HG02870 (cell line): Measurements from ENCODE around the gene ZNF366.

Experiments
- ATAC-seq: cut with Tn5 transposase; IDR thresholded peaks from one replicate; pipeline ENCODE4 v1.9.1; 2021; ENCODE audit warnings: mild to moderate bottlenecking, moderate library complexity; ENCODE audit not compliant: unreplicated experiment

The ZNF366 gene

DNA sequence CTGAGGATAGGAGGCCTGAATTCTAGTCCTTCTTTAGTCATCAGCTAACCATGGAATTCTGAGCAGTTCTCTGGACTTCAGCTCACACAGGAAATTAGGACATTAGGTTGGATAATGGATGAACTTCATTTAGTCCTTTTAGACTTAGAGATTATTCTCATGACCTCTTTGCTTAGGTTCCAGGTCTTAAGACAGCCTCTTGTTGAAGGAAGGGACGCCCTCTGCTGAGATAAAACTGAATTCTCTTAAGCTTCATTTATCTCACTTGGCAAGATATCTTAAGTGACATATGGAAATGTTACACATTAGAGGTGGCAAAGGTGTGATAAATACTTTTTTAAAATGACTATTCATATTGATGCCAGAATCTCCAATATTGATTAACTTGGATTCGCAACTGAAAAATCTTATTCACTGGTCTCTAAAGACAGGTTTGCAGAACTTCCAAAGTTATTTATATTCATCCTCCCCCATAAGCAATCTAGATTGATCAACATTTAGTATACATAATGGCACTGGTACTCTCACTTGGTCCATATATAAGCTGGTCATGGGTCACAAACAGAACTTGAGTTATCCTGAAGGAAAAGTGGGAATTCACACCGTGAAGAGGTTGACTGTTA lies 16.9 kb upstream of the ZNF366 start:
- no peak for ATAC-seq

DNA sequence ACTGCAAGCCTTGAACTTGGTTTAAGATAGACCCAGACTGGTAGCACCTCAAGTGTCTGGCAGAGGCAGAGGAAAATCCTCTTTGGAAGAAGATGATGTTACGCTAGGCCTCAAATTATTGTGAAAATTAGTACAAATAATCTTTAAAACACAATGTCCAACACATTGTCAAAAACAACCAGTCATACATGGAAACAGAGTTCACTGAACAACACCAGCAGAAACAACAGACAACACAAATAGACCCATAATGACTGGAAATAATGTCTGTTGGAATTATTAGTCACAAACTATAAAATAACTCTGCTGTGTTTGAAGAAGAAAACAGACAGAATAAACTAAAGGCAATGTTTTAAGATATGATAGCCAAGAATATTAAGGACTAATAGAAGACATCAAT lies 15.4 kb upstream of the ZNF366 start:
- ATAC-seq, result no peak

DNA sequence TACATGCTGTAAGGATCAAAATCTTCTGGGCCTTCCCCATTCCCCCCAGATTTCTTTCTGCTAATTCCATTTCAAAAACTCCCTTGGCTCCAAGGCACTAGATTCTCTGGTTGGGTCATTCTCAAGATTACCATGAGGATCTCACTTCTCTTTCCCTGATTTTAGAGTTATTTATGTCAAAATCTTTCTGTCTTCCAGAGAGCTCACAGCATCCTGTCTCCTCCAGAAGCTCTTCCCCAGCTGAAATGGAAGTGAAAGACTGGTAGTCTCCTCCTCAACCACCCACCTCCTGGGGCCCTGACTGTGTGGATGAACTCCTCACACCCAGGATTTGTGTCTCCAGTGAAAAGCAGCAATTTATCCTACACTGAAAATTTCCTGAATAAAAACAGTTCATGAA lies 11.9 kb upstream of the ZNF366 start:
- no peak for ATAC-seq

DNA sequence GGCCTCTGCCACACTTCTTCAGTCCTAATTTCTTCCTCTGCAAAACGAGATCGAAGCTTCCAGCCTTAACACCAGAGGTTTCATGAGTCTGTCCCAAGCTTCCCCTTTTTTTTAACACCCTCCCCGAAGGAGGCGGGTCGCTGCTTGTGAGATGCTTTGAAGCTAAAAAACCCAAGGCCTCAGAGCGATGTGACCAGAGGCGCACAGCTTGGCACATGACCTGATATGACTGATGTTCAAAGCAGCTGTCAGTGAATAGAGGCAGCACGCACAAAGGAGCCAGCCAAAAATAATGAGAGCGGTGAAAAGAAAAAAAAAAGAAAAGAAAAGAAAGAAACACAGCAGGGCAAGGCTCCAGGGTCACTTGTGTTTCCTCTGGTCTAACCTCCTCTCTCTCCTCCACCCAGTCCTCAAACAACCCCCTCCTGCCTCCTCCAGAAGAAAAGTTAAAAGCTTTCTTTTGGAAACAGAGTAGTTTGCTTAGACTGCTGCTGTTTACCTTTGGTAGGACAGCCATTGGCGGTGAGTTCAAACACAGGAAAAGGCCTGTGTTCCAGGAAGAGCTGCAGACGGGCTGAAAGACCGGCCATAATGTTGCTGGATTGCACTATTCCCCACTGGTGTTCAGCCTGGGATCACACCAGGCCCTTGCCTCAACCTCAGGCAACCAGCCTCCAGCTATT lies 10.9 kb upstream of the ZNF366 start:
- ATAC-seq, result no peak

DNA sequence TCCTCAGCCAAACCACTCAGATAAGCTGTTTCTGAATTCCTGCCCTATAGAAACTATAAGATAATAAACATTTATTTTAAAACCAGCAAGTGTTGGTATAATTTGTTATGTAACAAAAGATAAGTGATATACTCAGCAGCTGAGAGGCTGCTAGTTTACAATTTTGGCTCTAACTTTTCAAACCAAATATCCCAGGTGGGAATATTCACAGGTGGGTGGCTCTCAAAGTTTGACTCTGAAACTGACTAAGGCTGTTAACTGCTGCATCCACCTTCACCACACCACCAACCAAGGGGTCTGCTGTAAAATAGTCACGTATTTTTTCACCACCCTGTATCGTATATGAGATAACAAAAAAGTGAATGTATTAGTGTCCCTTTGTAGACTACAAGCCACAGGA lies 9.7 kb upstream of the ZNF366 start:
- no peak for ATAC-seq

DNA sequence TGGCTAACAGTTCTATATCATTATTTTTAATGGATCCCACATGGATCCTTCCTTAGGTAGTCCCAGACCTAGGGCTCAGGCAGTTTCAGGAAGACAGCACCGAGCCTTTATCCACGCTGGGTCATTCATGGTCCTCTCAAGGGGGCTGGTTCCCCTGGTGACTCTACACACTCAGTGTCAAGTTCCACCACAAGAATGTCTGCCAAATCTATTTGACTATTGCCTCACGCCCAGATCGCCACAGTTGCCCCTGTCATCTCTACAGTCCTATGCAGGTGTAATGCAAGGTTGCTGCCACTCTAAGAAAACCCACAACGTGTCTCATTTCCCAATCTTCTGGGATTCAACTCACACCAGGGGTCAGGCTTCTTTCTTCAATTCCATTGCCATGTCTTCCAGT lies 8.0 kb upstream of the ZNF366 start:
- ATAC-seq, result no peak

DNA sequence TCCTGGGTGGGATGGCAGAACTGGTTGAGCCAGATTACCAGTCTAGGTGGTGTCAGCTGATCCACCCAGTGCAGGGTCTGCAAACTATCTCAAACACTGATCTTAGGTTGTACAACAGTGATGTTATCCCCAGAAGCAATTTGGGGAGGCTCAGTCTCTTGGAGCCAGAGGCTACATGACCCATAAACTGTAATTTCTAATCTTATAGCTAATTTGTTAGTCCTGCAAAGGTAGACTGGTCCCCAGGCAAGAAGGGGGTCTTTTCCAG lies 5.3 kb upstream of the ZNF366 start:
- ATAC-seq, result no peak

DNA sequence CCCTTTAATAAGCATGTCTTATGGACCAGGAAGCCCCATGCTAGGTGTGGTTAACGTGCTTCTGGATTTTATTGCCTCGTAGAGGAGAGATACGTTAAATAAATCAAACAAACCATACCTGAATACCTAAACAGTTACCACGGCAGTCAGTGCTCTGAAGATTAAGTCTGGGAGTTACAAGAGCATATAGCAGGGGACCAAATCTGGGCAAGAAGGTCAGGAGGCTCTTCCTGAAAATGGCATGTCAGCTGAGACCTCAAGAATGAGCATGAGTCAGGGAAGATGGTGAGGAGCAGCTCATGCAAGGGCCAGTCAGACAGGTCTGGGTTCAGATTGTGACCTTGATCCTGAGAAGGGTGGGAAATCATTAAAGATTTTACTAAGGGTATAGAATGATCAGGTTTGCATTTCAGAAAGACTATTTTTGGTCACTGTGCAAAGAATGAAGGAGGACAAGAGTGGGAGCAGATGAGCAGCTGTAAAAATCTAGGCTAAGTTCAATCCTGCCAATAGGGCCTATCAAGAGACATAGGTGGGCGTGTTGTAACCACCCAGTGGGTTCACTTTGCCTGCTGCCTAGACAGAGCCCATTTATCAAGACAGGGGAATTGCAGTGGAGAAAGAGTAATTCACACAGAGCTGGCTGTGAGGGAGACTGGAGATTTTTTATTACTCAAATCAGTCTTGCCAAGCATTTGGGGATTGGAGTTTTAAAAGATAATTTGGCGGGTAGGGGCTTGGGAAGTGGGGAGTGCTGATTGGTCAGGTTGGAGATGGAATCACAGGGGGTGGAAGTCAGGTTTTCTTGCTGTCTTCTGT lies 4.8 kb upstream of the ZNF366 start:
- no peak for ATAC-seq

DNA sequence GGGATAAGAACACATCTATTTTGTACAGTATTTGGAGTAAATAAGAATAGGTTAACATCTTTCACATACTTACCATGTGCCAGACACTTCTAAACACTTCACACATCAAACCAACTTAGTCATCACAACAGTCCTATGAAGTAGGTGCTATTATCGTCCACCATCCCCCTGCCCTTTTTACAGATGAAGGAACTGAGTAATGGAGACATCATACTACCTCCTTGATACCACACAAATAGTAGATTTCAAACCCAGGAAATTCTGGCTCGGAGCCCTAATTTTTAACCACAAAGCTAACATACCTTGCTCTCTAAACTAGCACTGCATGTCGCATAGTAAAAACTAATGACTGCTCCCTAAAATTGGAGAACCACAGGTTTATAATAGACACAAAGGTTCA lies 4.2 kb upstream of the ZNF366 start:
- no peak for ATAC-seq

DNA sequence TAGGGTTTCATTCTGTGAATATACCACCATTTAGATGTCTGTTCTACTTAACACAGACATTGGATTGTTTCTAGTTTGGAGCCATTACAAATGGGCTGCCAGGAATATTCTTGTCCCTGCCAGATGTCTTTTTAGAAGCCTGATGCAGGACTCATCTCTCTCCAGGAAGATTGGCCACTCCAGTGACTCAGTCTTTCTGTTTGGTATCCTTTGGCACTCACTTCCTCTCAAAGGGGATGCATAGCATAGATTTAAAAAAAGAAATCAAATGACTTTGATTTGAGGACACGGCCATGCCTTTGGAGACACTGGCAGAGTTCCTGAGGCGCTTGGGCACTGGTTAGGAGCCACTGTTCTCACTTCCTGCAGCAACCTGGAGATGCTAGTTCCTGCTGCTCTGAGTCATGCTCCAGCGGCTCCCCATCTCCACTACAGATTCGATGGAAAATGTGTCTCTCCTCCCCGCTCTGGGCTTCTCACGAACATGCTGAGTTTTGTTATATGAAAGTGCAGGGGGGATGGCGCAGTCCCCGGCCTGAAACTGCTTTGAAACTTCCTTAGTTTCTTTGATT lies 3.5 kb upstream of the ZNF366 start:
- ATAC-seq, result no peak

DNA sequence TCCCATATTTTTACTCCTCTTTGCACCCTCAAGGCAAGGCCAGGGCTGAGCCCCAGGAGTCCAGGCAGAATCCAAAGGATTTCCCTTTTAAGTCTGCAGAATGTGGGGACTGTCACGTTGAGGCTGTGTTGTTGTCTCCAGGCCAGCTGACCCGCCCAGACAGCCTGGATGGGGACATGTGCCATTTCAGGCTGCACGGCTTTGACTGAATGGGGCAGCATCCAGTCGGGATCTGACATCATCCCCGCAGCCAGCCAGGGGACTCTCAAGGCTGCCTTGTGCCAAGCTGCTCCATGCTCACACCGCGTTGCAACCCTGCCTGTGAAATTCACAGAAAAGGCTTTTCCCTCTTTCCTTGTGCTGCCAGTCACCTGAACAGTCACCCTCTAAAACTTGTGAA lies 2.2 kb upstream of the ZNF366 start:
- no peak for ATAC-seq

DNA sequence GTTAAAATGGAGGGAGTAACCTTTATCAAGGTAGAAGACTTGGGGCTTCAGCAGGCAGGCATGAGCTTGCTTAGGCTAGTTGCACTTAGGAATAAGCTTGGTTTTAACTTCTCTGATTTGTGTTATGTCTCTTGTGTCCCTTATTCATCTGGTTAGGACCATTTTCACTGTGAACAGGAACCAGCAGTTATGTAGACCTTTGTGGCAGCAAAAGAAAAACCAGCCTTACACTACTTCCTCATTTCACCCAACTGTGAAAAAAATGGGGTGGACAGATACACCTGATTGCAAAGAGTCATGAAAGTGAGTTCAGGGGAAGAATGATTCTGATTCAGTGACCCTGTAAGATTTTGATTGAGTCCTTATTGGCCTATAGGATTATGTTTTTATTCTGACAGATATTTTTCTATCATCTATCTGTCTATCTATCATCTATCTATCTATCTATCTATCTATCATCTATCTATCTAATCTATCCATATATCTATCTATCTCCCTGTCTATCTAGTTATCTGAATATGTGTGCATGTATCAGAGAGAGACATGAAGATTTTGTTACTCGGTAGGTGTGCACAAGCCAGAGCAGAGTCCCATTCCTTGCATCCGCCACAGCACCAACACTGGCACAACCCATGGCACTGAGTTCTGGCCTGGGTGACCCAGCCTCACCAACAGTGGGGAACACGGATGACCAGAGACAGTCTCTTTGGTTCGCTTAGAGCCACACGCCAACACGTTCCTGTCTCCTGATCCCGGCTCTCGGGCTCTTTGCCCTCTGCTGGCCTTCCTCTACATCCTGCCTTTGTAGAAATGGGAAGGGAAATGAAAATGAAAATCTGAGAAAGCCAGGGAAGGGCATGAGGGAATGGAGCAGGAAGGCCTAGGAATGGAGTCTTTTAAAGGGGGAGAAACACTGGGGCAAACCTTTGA lies 1.3 kb upstream of the ZNF366 start:
- ATAC-seq, result peak; percentile 86

DNA sequence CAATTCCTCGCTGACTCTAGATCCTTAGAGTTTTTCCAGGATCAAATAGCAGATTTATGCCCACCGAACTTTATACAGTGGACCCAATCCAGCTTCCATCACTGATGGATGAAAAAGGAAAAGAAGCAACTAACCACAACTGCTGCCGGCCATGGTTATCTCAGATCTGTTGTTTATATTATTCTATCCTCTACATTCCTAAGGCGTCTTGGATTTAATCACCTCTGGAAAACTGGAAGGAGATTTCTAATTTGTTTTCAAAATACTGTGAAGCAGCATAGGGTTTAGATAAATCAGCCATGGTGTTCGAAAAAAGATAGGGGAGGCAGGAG lies 663 bp upstream of the ZNF366 start:
- no peak for ATAC-seq

DNA sequence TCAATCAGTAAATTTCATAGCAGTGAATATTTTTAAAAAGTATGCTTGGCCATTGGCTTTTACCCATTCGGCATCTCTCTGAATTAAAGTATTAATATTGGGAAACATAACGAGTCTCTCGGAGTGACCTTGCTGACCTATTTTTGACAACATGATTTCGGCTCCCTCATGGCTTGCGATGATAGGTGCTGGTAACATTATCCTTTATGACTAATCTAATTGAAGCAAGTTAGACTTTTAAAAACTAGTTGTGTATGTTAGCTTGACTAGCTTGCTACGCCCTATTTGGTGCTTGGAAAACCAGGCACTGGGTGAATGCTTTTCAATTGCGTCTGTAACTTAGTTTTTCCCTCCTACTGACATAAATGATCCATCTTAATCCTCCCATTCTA lies 1.1 kb downstream of the ZNF366 start:
- ATAC-seq, result no peak

DNA sequence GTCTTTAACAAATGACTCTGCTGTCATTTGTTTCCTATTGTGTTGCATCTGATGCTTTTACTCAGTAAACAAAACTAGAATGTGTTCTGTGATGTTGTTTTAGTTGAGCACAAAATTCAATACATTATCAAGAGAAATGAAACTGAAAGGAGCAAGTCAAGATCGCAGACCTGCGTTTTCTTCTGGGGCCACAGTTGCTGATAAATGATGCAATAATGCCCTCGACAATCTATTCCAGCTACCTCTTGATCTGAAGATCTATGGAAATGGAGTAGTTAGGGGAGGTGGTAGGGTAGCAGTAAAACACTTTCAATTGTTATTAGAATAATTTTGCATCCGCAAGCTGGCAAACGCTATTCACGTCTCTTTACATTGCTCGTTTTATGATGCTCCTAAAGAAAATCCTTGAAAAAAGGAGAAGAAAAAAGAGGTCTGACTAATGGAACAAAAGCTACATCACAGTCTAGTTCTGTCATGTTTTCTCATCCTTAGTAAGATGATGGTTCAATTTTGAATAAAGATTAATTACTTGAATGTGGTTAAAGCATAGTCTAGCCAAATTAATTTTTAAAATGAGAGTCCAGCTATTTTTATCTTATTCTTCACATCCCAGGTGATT lies 1.6 kb downstream of the ZNF366 start:
- ATAC-seq, result no peak

DNA sequence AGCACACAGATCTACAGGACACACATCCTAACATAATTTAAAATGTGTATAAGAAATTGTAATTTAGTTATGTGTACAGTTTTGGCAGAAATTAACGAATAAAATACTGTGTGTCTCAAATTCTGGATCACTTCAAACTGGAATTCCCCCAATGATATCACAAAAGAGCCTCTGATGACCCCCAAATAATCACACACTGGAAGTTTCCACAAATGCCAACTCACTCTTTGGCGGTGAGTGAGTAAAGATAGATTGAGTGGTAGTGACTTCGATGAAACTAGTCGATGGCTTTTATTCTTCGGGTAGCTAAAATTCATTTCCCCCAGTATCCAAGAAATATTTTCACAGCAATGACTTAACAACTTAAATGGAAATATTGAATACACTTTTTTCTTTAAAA lies 2.2 kb downstream of the ZNF366 start:
- ATAC-seq, result no peak

DNA sequence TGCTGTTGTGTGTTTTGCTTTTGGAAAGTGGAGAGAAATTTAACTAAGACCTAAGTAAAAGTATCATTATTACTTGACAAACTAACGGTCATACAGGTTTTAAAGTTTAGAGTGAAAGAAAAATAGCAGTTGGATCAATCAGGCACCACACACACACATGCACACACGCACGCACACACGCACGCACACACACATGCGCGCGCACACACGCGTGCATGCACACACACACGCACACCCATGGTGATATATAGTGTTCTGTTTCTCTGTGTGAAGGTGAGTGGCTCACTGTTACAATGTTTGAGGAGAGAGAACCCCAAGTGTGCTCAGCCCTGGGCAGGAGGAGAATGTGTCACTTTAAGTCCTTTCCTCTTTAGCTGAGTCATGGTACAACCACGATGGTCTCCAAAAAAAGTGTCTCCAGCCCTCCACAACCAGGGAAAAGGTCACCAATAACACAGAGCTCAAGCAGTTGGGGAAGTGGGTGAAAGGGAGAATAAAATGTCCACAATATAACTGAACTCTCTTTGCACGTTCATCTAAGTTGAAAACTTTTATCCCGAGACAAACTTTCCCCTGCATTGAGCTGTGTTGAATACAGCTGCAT lies 3.2 kb downstream of the ZNF366 start:
- no peak for ATAC-seq

DNA sequence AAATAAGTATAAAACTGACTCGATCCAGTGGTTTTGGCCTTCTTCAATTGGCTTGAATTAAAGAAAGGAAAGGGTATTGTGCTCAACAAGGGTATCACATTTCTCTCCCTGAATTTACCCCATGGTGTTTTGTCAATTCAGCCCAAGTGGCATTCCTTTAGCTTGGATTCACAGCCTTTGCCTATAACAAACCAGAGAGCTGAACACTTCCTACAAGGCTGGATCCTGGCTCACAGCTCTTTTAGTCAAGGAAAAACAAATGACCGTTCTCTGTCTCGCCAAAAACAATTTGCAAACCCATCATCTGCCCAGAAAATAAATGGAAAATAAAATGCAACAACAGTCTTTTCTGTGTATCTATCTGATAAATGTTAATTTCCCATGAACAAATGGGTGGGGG lies 5.7 kb downstream of the ZNF366 start:
- no peak for ATAC-seq

DNA sequence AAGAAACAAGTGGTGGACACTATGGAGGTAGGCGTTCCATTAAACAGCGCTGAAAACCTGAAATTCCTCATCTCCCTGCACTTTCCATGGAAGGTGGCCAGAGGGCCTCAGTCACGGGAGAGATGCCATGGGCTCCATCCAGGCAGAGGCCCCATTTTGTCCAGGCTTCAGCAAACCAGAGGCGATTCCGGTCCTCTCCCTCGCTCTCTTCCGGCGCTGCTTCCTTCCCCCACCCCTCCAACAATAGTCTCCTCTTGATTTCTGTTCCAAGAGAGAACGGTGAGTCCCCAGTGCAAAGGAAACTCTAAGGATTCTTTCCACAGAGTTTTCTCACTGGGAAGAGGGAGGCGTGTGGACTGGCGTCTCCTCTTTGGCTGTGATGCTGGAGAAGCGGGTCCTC lies 7.5 kb downstream of the ZNF366 start:
- ATAC-seq, result no peak

DNA sequence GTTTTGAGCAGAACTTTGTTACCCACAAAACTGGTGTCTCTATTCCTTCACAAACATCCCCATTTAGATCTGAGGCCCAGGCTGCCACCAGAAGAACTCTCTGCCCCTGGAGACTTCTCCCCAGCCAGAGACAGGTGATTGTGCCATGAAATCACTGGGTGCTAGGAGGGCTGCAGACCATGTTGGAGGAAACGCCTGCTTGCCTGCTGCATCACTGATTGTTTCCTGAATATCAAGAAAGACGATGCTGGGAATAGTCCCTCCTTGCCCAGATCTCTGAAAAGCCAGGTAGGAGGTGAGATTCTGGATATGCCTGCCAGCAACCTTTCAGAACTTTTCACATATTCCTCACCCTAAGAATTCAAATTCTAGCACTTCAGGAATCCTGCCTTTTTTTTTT lies 8.1 kb downstream of the ZNF366 start:
- ATAC-seq, result no peak
